Fibroblast of lung (primary cell): ENCODE measurements around the gene KNCN. TPM values are rescaled to one million over a fixed set of nuclear protein-coding genes. Genes with fewer than 3 reads are reported as not detected.

Experiments
- DNase-seq, 2 donors: peaks; one replicate each; pipeline versions ENCODE4 v3.0.0 to v3.0.0-alpha.2; 2010; ENCODE audit warnings: low read depth in 2 of 2
- H2AFZ ChIP-seq: 2 replicates; pipeline ENCODE4 v1.5.1; 2012; ENCODE audit warnings: low read length, control low read depth, inconsistent platforms
- H3K27ac ChIP-seq: 2 replicates; pipeline ENCODE4 v1.5.1; 2011; ENCODE audit warnings: low read length, control low read depth; ENCODE audit not compliant: insufficient read depth
- H3K27me3 ChIP-seq: 2 replicates; pipeline ENCODE4 v1.5.1; 2011; ENCODE audit warnings: mild to moderate bottlenecking, low read length; ENCODE audit not compliant: control insufficient read depth, insufficient read depth
- H3K36me3 ChIP-seq: 2 replicates; pipeline ENCODE4 v1.5.1; 2011; ENCODE audit warnings: low read length; ENCODE audit not compliant: control insufficient read depth, insufficient read depth
- H3K4me1 ChIP-seq: 2 replicates; pipeline ENCODE4 v1.5.1; 2011; ENCODE audit warnings: low read length; ENCODE audit not compliant: control insufficient read depth, insufficient read depth; ENCODE audit errors: extremely low read depth
- H3K4me2 ChIP-seq: 2 replicates; pipeline ENCODE4 v1.5.1; 2011; ENCODE audit warnings: low read length, control low read depth; ENCODE audit not compliant: insufficient read depth; ENCODE audit errors: extremely low read depth
- H3K4me3 ChIP-seq, 4 experiments: fragments of 200-600 bp in 1 of 4; sonication (generic) in 1 of 4; replicated peaks in 1 of 4; 2 replicates each; pipeline ENCODE4 v1.5.1; 2011 to 2016; ENCODE audit warnings: low read length in 4 of 4, low read depth in 3 of 4, mild to moderate bottlenecking in 3 of 4, control low read depth in 2 of 4, inconsistent platforms in 1 of 4, mixed read lengths in 1 of 4; ENCODE audit not compliant: insufficient read depth in 1 of 4; ENCODE audit errors: control extremely low read depth in 1 of 4
- H3K79me2 ChIP-seq: 2 replicates; pipeline ENCODE4 v1.5.1; 2012; ENCODE audit warnings: mild to moderate bottlenecking, low read length, inconsistent platforms; ENCODE audit not compliant: control insufficient read depth, insufficient read depth
- H3K9ac ChIP-seq: 2 replicates; pipeline ENCODE4 v1.5.1; 2011; ENCODE audit warnings: mild to moderate bottlenecking, low read length, control low read depth; ENCODE audit not compliant: insufficient read depth
- H3K9me3 ChIP-seq: 2 replicates; pipeline ENCODE4 v1.5.1; 2012; ENCODE audit warnings: low read depth, low read length; ENCODE audit not compliant: control insufficient read depth, insufficient read depth
- H4K20me1 ChIP-seq: 2 replicates; pipeline ENCODE4 v1.5.1; 2011; ENCODE audit warnings: low read length; ENCODE audit not compliant: control insufficient read depth, insufficient read depth; ENCODE audit errors: extremely low read depth
- EZH2 ChIP-seq: IDR thresholded peaks from 2 replicates; pipeline ENCODE4 v1.5.1; 2012; ENCODE audit warnings: low read length, control low read depth, mild to moderate bottlenecking; ENCODE audit errors: missing control alignments
- polyA plus RNA-seq, 2 donors: library from polyadenylated mRNA; depleted of rRNA in 1 of 2; stranded (reverse) in 1 of 2; unstranded in 1 of 2; fragments of >200 nt; gene quantifications; 2 replicates each; pipeline ENCODE4 v1.2.1, GENCODE V29; 2011 to 2012; ENCODE audit warnings: missing spikeins in 1 of 2
- total RNA-seq: library from RNA; depleted of rRNA; stranded (reverse); fragments of >200 nt; gene quantifications from 2 replicates; pipeline ENCODE4 v1.2.1, GENCODE V29; 2014
- TF ChIP-seq, protein P1 (sequence below), 2 donors: IDR thresholded peaks in 1 of 2; conservative IDR thresholded peaks in 1 of 2; 1 replicate in 1 of 2; 2 replicates in 1 of 2; pipeline ENCODE4 v1.5.1; 2011 to 2012; ENCODE audit warnings: low read length in 2 of 2, control low read depth in 1 of 2, inconsistent platforms in 1 of 2, low read depth in 1 of 2, mild to moderate bottlenecking in 1 of 2

KNCN gene
- total and polyA plus RNA-seq, 2 donors (not counting 1 experiment from before 2014, with no cell fraction given) = not detected

- no peaks in the 10 kb centered on the region for H3K9me3 ChIP-seq
- H2AFZ ChIP-seq = no peak overlapping the region
- TF ChIP-seq EZH2 = peak; percentile 34
- TF ChIP-seq, protein P1, sequence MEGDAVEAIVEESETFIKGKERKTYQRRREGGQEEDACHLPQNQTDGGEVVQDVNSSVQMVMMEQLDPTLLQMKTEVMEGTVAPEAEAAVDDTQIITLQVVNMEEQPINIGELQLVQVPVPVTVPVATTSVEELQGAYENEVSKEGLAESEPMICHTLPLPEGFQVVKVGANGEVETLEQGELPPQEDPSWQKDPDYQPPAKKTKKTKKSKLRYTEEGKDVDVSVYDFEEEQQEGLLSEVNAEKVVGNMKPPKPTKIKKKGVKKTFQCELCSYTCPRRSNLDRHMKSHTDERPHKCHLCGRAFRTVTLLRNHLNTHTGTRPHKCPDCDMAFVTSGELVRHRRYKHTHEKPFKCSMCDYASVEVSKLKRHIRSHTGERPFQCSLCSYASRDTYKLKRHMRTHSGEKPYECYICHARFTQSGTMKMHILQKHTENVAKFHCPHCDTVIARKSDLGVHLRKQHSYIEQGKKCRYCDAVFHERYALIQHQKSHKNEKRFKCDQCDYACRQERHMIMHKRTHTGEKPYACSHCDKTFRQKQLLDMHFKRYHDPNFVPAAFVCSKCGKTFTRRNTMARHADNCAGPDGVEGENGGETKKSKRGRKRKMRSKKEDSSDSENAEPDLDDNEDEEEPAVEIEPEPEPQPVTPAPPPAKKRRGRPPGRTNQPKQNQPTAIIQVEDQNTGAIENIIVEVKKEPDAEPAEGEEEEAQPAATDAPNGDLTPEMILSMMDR (conservative IDR thresholded peaks at IDR 0.05 in 1 of 2, IDR thresholded peaks at IDR 0.05 in 1 of 2; ENCODE audit: low read depth in 1 of 2, low read length in 2 of 2) = no peak
- no peaks in the 10 kb centered on the region for H4K20me1 ChIP-seq
- no peak overlapping the region for H3K4me3 ChIP-seq
- no peak for DNase-seq
- H3K4me1 ChIP-seq = no peaks in the 10 kb centered on the region
- H3K27ac ChIP-seq = no peak overlapping the region
- H3K9ac ChIP-seq = no peak overlapping the region
- no peak overlapping the region for H3K4me2 ChIP-seq
- H3K27me3 ChIP-seq = peaks cover 14% of the 10 kb centered on the region
- no peaks in the 10 kb centered on the region for H3K79me2 ChIP-seq
- H3K36me3 ChIP-seq = no peaks in the 10 kb centered on the region
Measured at GRCh38 chr1:46550751-46551231, 656 bp downstream of the KNCN start.

GRCh38 chr1:46549697-46550681 is 1.5 kb downstream of the KNCN start:
- Histone ChIP-seq H3K4me2 (no peak overlapping the region), H3K9ac (no peak overlapping the region), H3K36me3 (no peaks in the 10 kb centered on the region), H3K79me2 (no peaks in the 10 kb centered on the region), H3K4me3 (no peak overlapping the region), H2AFZ (no peak overlapping the region), H4K20me1 (no peaks in the 10 kb centered on the region), H3K27ac (no peak overlapping the region), H3K9me3 (no peaks in the 10 kb centered on the region), H3K27me3 (peaks cover 22% of the 10 kb centered on the region), H3K4me1 (no peaks in the 10 kb centered on the region)
- DNase-seq = peak; percentile 10 to 41
- no peak for TF ChIP-seq EZH2
- TF ChIP-seq, protein P1 (conservative IDR thresholded peaks at IDR 0.05 in 1 of 2, IDR thresholded peaks at IDR 0.05 in 1 of 2; ENCODE audit: low read depth in 1 of 2, low read length in 2 of 2) = no peak

DNA sequence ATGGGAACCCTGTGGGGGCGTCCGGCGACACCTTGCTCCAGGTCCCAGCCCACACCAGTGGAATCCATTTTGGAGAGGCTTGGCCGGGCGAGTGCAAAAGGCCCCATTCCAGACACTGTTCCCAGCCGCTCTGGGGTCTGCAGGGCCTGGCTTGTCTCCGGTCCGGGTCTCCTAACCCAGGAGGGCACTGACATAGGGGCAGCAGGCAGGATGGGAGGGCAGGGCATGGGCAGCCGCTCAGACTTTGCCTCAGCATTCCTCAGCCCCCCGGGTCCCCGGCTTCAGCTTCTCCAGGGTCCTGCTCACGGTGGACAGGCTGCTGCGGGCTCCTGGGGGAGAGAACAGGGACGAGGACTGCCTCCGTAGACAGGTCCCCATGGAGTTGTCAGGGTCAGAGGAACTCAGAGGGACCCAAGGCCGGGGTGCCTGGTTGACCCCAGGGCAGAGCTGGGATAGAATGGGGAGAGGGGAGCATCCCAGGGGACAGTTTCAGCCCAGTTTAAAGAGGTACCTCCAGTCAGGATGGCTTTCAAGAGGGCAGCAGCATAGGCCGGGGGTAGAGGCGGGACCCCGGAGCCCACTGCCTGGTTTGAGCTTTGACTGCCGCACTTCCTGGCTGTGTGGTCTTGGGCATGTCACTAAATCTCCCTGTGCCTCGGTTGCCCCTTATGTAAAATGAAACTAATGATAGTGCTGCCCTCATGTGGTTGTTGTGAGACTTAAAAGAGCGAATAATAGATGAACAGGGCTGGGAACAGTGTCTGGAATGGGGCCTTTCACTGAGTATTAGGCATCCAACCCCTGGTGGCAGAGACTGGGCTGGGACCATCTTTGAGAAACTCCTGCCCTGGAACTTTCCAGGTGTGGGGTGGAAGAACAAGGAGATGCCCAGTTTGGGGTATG is 3.7 kb downstream of the KNCN start:
- Histone ChIP-seq H3K4me1 (no peaks in the 10 kb centered on the region), H3K9ac (no peak overlapping the region), H3K4me3 (no peak overlapping the region), H3K4me2 (no peak overlapping the region), H4K20me1 (no peaks in the 10 kb centered on the region), H3K9me3 (no peaks in the 10 kb centered on the region), H3K27me3 (peaks cover 43% of the 10 kb centered on the region), H2AFZ (no peak overlapping the region), H3K36me3 (no peaks in the 10 kb centered on the region), H3K27ac (no peak overlapping the region), H3K79me2 (no peaks in the 10 kb centered on the region)
- TF ChIP-seq, protein P1 (conservative IDR thresholded peaks at IDR 0.05 in 1 of 2, IDR thresholded peaks at IDR 0.05 in 1 of 2; ENCODE audit: low read depth in 1 of 2, low read length in 2 of 2) = peak; percentile 49 to 55
- no peak for TF ChIP-seq EZH2
- peak; percentile 44 to 60 for DNase-seq
